ENCODE data around the gene PRKAR1B.

- TF ChIP-seq RAD21 (IDR thresholded peaks at IDR 0.05; ENCODE audit: low read depth) (no peak), CEBPB (IDR thresholded peaks at IDR 0.05) (no peak), CREB1 (IDR thresholded peaks at IDR 0.05; ENCODE audit: low read depth) (no peak), FOXM1 (IDR thresholded peaks at IDR 0.05; ENCODE audit: borderline replicate concordance, low read depth) (no peak)
Measured at GRCh38 chr7:646951-647350, 80.1 kb downstream of the PRKAR1B start.
